HepG2 (cell line): Measurements from ENCODE around the gene HSDL2. TPM values are rescaled to one million over a fixed set of nuclear protein-coding genes. Genes with fewer than 3 reads are reported as not detected.

ENCODE experiments used
- ATAC-seq: fragments of 200-7000 bp; cut with Tn5 transposase; 3 replicates; pipeline ENCODE4 v1.9.1; 2020; ENCODE audit warnings: mild to moderate bottlenecking, moderate library complexity
- BruUV-seq: library from RNA; stranded (reverse); fragments of 400-500 nt; replicated peaks from 2 replicates; lab custom pipeline; 2021; lab: Mats Ljungman, UMichigan
- CTCF ChIA-PET: fragments of 300-600 bp; formaldehyde crosslinking; extraction: SDS; loops from one replicate; lab custom pipeline; 2021; ENCODE audit warnings: low total read pairs, inconsistent platforms, low intra/inter-chr PET ratio; lab: Yijun Ruan, JAX
- POLR2A ChIA-PET: fragments of 350-600 bp; sonication (Branson Sonifier 250); formaldehyde crosslinking; loops from one replicate; lab custom pipeline; 2020; ENCODE audit warnings: antibody characterized with exemption, inconsistent platforms; lab: Yijun Ruan, JAX
- DNase-seq: peaks from one replicate; pipeline ENCODE4 v3.0.0-alpha.2; 2015; ENCODE audit warnings: low spot score
- FAIRE-seq: peaks from 3 replicates; lab custom pipeline; 2011; peaks lifted over from hg19 to GRCh38; lab: Jason Lieb, UNC
- H2AFZ ChIP-seq: one replicate; pipeline ENCODE4 v1.6.1; 2011; ENCODE audit warnings: low read length, inconsistent platforms
- H3K27ac ChIP-seq: fragments of 300-600 bp; 3 replicates; pipeline ENCODE4 v1.8.0; 2011; ENCODE audit warnings: mixed run types, mild to moderate bottlenecking, mixed read lengths, low read length, inconsistent platforms; ENCODE audit not compliant: insufficient read depth; ENCODE audit errors: extremely low read length
- H3K27me3 ChIP-seq, 2 experiments: fragments of 200-600 bp in 1 of 2; 2 replicates in 1 of 2; 3 replicates in 1 of 2; pipeline versions ENCODE4 v1.6.0 to v1.8.0; 2011; ENCODE audit warnings: low read length in 2 of 2, mild to moderate bottlenecking in 2 of 2, moderate library complexity in 2 of 2, inconsistent platforms in 1 of 2; ENCODE audit not compliant: insufficient read depth in 2 of 2, control insufficient read depth in 1 of 2
- H3K36me3 ChIP-seq, 2 experiments: fragments of 200-600 bp in 1 of 2; replicated peaks in 1 of 2; 2 replicates in 1 of 2; 3 replicates in 1 of 2; pipeline versions ENCODE4 v1.5.1 to v1.8.0; 2011; ENCODE audit warnings: low read length in 2 of 2, inconsistent platforms in 1 of 2; ENCODE audit not compliant: insufficient read depth in 2 of 2, control insufficient read depth in 1 of 2
- H3K4me1 ChIP-seq: 2 replicates; pipeline ENCODE4 v1.5.1; 2012; ENCODE audit warnings: low read length, inconsistent platforms; ENCODE audit not compliant: insufficient read depth
- H3K4me2 ChIP-seq: 2 replicates; pipeline ENCODE4 v1.6.0; 2011; ENCODE audit warnings: low read depth, low read length, inconsistent platforms
- H3K4me3 ChIP-seq, 3 experiments: fragments of 200-600 bp in 1 of 3; sonication (generic), shearing (Covaris generic) in 1 of 3; replicated peaks in 1 of 3; 2 replicates each; pipeline ENCODE4 v1.5.1; 2011 to 2016; ENCODE audit warnings: low read length in 3 of 3, inconsistent platforms in 2 of 3, low read depth in 2 of 3, mild to moderate bottlenecking in 2 of 3, control low read depth in 1 of 3, mixed read lengths in 1 of 3; ENCODE audit not compliant: insufficient read depth in 1 of 3
- H3K79me2 ChIP-seq: one replicate; pipeline ENCODE4 v1.6.1; 2011; ENCODE audit warnings: low read length, inconsistent platforms; ENCODE audit not compliant: insufficient read depth
- H3K9ac ChIP-seq: 2 replicates; pipeline ENCODE4 v1.6.0; 2011; ENCODE audit warnings: mild to moderate bottlenecking, low read depth, low read length, inconsistent platforms; ENCODE audit not compliant: insufficient read depth
- H3K9me3 ChIP-seq: 2 replicates; pipeline ENCODE4 v1.5.1; 2012; ENCODE audit warnings: mild to moderate bottlenecking, low read length
- H4K20me1 ChIP-seq: 2 replicates; pipeline ENCODE4 v1.6.0; 2011; ENCODE audit warnings: inconsistent platforms, mild to moderate bottlenecking, low read length, moderate library complexity; ENCODE audit not compliant: insufficient read depth
- ARNT ChIP-seq: fragments of 450-650 bp; IDR thresholded peaks from 2 replicates; pipeline ENCODE4 v1.6.1; 2017
- GABPA ChIP-seq, 2 experiments: IDR thresholded peaks; 2 replicates each; pipeline ENCODE4 v1.6.1; 2011 to 2016; ENCODE audit warnings: low read depth in 2 of 2, low read length in 1 of 2, missing biosample characterization in 1 of 2, missing genetic modification characterization in 1 of 2
- HNF4A ChIP-seq: sonication (generic); formaldehyde crosslinking; IDR thresholded peaks from 2 replicates; pipeline ENCODE4 v1.4.0; 2020; ENCODE audit warnings: missing genetic modification reagents
- IKZF5 ChIP-seq: IDR thresholded peaks from 2 replicates; pipeline ENCODE4 v1.6.1; 2018; ENCODE audit warnings: missing genetic modification reagents, mild to moderate bottlenecking, missing compliant biosample characterization
- POLR2AphosphoS2 ChIP-seq: IDR thresholded peaks from 2 replicates; pipeline ENCODE4 v1.6.1; 2011; ENCODE audit warnings: low read depth, low read length, improper control_type of control experiment
- SIX4 ChIP-seq: sonication (generic); formaldehyde crosslinking; IDR thresholded peaks from 2 replicates; pipeline ENCODE4 v1.4.0; 2020; ENCODE audit warnings: missing genetic modification reagents
- SNAI1 ChIP-seq: sonication (generic); formaldehyde crosslinking; IDR thresholded peaks from 2 replicates; pipeline ENCODE4 v1.5.0; 2020; ENCODE audit warnings: mild to moderate bottlenecking, missing genetic modification reagents, borderline replicate concordance
- SP140L ChIP-seq: sonication (generic); formaldehyde crosslinking; IDR thresholded peaks from 2 replicates; pipeline ENCODE4 v1.4.0; 2020; ENCODE audit warnings: missing genetic modification reagents, borderline replicate concordance
- XBP1 ChIP-seq: sonication (generic); formaldehyde crosslinking; IDR thresholded peaks from 2 replicates; pipeline ENCODE4 v1.5.0; 2020; ENCODE audit warnings: missing genetic modification reagents
- ZNF326 ChIP-seq: sonication (generic); formaldehyde crosslinking; IDR thresholded peaks from 2 replicates; pipeline ENCODE4 v1.4.0; 2020; ENCODE audit warnings: missing genetic modification reagents, borderline replicate concordance
- ZNF605 ChIP-seq: sonication (generic); formaldehyde crosslinking; IDR thresholded peaks from 2 replicates; pipeline ENCODE4 v1.8.0; 2022; ENCODE audit warnings: mild to moderate bottlenecking, missing genetic modification reagents
- WGBS: methylation state at CpG from one replicate; pipeline ENCODE4 v1.1.6; 2017; ENCODE audit warnings: low lambda C conversion rate; 5-methylcytosine and 5-hydroxymethylcytosine counted together
- in situ Hi-C: cut with HindIII; loops from 2 replicates; pipeline ENCODE4 v1.10.0; 2017; ENCODE audit warnings: low pct_unique_long_range_greater_than_20kb; ENCODE audit not compliant: extremely low pct_ligation_motif_present
- intact Hi-C: fragments of 100-400 bp; cut with micrococcal nuclease; formaldehyde crosslinking; loops from one replicate; pipeline ENCODE4 v1.10.0; 2022; ENCODE audit not compliant: unreplicated experiment
- polyA plus RNA-seq, 8 experiments: library from polyadenylated mRNA; depleted of rRNA in 3 of 8; stranded (reverse) in 7 of 8; unstranded in 1 of 8; fragments of >200 nt; fragmentation: Illumina TruSeq in 4 of 8; extraction: Trizol in 4 of 8; gene quantifications; 2 replicates each; pipeline versions ENCODE4 v1.2.1 to v1.2.3, GENCODE V29; 2011 to 2016; ENCODE audit warnings: low read depth in 4 of 8, missing spikeins in 1 of 8, mixed read lengths in 1 of 8; ENCODE audit not compliant: insufficient read depth in 1 of 8
- total RNA-seq, 5 experiments: library from RNA; depleted of rRNA; stranded (reverse); fragments of >200 nt; fragmentation: Illumina TruSeq; extraction: Trizol; gene quantifications; 2 replicates each; pipeline ENCODE4 v1.2.3, GENCODE V29; 2016; ENCODE audit warnings: low read depth in 1 of 5
- TF ChIP-seq, protein P1 (sequence below): sonication (generic); formaldehyde crosslinking; IDR thresholded peaks from 2 replicates; pipeline ENCODE4 v1.4.0; 2020; ENCODE audit warnings: missing genetic modification reagents
- TF ChIP-seq, protein P2 (sequence below): IDR thresholded peaks from 2 replicates; pipeline ENCODE4 v1.6.1; 2016; ENCODE audit warnings: missing biosample characterization, missing genetic modification reagents, low read depth

The HSDL2 gene
- total and polyA plus RNA-seq, 2 of the 13 experiments (the other 11 are each of a cell fraction or from before 2014, with no cell fraction given) = 55.3 to 80.2 TPM

GRCh38 chr9:112408275-112408674 lies 28.4 kb downstream of the HSDL2 start (continued):
- TF ChIP-seq POLR2AphosphoS2 = no peak
- TF ChIP-seq SIX4 (CRISPR knock-in tag) = no peak
- TF ChIP-seq, protein P1, sequence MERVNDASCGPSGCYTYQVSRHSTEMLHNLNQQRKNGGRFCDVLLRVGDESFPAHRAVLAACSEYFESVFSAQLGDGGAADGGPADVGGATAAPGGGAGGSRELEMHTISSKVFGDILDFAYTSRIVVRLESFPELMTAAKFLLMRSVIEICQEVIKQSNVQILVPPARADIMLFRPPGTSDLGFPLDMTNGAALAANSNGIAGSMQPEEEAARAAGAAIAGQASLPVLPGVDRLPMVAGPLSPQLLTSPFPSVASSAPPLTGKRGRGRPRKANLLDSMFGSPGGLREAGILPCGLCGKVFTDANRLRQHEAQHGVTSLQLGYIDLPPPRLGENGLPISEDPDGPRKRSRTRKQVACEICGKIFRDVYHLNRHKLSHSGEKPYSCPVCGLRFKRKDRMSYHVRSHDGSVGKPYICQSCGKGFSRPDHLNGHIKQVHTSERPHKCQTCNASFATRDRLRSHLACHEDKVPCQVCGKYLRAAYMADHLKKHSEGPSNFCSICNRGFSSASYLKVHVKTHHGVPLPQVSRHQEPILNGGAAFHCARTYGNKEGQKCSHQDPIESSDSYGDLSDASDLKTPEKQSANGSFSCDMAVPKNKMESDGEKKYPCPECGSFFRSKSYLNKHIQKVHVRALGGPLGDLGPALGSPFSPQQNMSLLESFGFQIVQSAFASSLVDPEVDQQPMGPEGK = no peak
- TF ChIP-seq, all 625 proteins: peak for 0

DNA sequence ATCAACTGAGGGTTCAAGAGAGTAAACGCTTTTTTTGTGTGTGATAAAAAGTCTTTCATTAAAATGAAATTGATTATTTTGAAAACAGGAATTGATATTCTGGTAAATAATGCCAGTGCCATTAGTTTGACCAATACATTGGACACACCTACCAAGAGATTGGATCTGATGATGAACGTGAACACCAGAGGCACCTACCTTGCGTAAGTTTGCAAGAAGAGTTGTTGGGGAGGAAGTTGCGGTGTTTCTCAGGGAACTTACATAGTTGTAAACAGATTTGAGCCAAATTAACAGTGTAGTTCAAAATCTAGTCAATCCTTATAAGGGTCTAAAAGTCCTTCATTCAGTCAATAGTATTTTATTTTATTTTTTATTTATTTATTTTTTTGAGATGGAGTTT lies 28.9 kb downstream of the HSDL2 start:
- no peaks in the 10 kb centered on the region for H3K4me1 ChIP-seq
- 96% methylated on average over 4 of the region's 4 CpGs for WGBS
- FAIRE-seq = no peak
- H3K4me2 ChIP-seq = no peak overlapping the region
- peaks cover 3% of the 10 kb centered on the region for H3K79me2 ChIP-seq
- no peak overlapping the region for H3K4me3 ChIP-seq
- H3K27me3 ChIP-seq = no peaks in the 10 kb centered on the region
- CTCF ChIA-PET = no interaction called here
- H4K20me1 ChIP-seq = no peaks in the 10 kb centered on the region
- ATAC-seq = no peak
- in situ Hi-C loops (no loop called here), intact Hi-C loops (no loop called here)
- BruUV-seq = no TSS peak
- no peak overlapping the region for H2AFZ ChIP-seq
- no peak overlapping the region for H3K27ac ChIP-seq
- H3K9ac ChIP-seq = no peak overlapping the region
- no peak for DNase-seq
- POLR2A ChIA-PET = no interaction called here
- peaks cover 14 to 58% of the 10 kb centered on the region in 2 experiments for H3K36me3 ChIP-seq
- H3K9me3 ChIP-seq = no peaks in the 10 kb centered on the region
- TF ChIP-seq XBP1 (CRISPR knock-in tag) (no peak), HNF4A (CRISPR knock-in tag) (no peak), ZNF326 (CRISPR knock-in tag) (no peak), SP140L (no peak), ZNF605 (CRISPR knock-in tag) (no peak), SNAI1 (CRISPR knock-in tag) (no peak), GABPA (IDR thresholded peaks at IDR 0.05; ENCODE audit: low read depth, low read length) (no peak), GABPA (CRISPR knock-in tag; IDR thresholded peaks at IDR 0.05; ENCODE audit: low read depth) (no peak), ARNT (no peak), IKZF5 (CRISPR knock-in tag) (no peak)
- TF ChIP-seq, protein P2, sequence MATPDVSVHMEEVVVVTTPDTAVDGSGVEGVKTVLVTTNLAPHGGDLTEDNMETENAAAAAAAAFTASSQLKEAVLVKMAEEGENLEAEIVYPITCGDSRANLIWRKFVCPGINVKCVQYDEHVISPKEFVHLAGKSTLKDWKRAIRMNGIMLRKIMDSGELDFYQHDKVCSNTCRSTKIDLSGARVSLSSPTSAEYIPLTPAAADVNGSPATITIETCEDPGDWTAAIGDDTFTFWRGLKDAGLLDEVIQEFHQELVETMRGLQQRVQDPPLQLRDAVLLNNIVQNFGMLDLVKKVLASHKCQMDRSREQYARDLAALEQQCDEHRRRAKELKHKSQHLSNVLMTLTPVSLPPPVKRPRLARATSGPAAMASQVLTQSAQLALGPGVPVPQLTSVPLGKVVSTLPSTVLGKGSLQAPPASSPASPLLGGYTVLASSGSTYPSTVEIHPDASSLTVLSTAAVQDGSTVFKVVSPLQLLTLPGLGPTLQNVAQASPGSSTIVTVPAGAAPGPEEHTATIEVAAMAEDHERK (CRISPR knock-in tag) = no peak
